GM12878 (cell line): Measurements from ENCODE around the gene DUOXA2.

ENCODE experiments used
- CTCF ChIP-seq, 3 experiments: IDR thresholded peaks in 2 of 3; conservative IDR thresholded peaks in 1 of 3; 2 replicates each; pipeline ENCODE4 v1.5.1; 2011; ENCODE audit warnings: low read depth in 3 of 3, low read length in 3 of 3, mild to moderate bottlenecking in 3 of 3, control low read depth in 2 of 3, moderate library complexity in 2 of 3, inconsistent platforms in 1 of 3, mixed read lengths in 1 of 3; ENCODE audit not compliant: control insufficient read depth in 2 of 3, insufficient read depth in 1 of 3; ENCODE audit errors: extremely low read depth in 1 of 3
- ELK1 ChIP-seq: IDR thresholded peaks from 2 replicates; pipeline ENCODE4 v1.6.1; 2012; ENCODE audit warnings: low read depth, low read length, improper control_type of control experiment
- FOS ChIP-seq: IDR thresholded peaks from 3 replicates; pipeline ENCODE4 v1.6.1; 2011; ENCODE audit warnings: borderline replicate concordance; ENCODE audit not compliant: insufficient read length; ENCODE audit errors: extremely low read depth
- MAX ChIP-seq: IDR thresholded peaks from 2 replicates; pipeline ENCODE4 v1.6.1; 2012; ENCODE audit warnings: low read depth, low read length, improper control_type of control experiment
- POLR2A ChIP-seq: IDR thresholded peaks from 2 replicates; pipeline ENCODE4 v1.6.1; 2011; ENCODE audit warnings: low read depth, mild to moderate bottlenecking, low read length
- SMARCA5 ChIP-seq: fragments of 450-650 bp; IDR thresholded peaks from 2 replicates; pipeline ENCODE4 v1.6.1; 2017; ENCODE audit warnings: mild to moderate bottlenecking
- TCF3 ChIP-seq: IDR thresholded peaks from 2 replicates; pipeline ENCODE4 v1.6.1; 2012; ENCODE audit warnings: low read depth, mild to moderate bottlenecking, low read length, borderline replicate concordance; ENCODE audit not compliant: insufficient read depth
- YY1 ChIP-seq: IDR thresholded peaks from 2 replicates; pipeline ENCODE4 v1.6.1; 2011; ENCODE audit warnings: low read depth, mild to moderate bottlenecking, low read length
- ZNF274 ChIP-seq: IDR thresholded peaks from one replicate; pipeline ENCODE4 v1.8.0; 2011; ENCODE audit not compliant: insufficient read length, insufficient read depth

GRCh38 chr15:45143056-45143455 is 28.9 kb downstream of the DUOXA2 start:
- TF ChIP-seq POLR2A = no peak
- TF ChIP-seq TCF3 = no peak
- TF ChIP-seq FOS = no peak
- no peak for TF ChIP-seq YY1
- no peak for TF ChIP-seq CTCF (IDR thresholded peaks at IDR 0.05 in 2 of 3, conservative IDR thresholded peaks at IDR 0.05 in 1 of 3; ENCODE audit: control insufficient read depth in 2 of 3, extremely low read depth in 1 of 3, insufficient read depth in 1 of 3, low read depth in 3 of 3, low read length in 3 of 3)
- TF ChIP-seq SMARCA5 = no peak
- TF ChIP-seq ZNF274 = no peak
- no peak for TF ChIP-seq ELK1
- no peak for TF ChIP-seq MAX
